Measurements from ENCODE around the gene KATNAL2. TPM values are rescaled to one million over a fixed set of nuclear protein-coding genes. Genes with fewer than 3 reads are reported as not detected.
"Not testable (repeated sequence)": the region's sequence is repeated elsewhere in the genome, so short reads cannot be mapped to it uniquely, and the experiment has no call there.

The KATNAL2 gene
- polyA plus RNA-seq, 3 donors: 0.35 to 0.36 TPM; not detected in 1

DNA sequence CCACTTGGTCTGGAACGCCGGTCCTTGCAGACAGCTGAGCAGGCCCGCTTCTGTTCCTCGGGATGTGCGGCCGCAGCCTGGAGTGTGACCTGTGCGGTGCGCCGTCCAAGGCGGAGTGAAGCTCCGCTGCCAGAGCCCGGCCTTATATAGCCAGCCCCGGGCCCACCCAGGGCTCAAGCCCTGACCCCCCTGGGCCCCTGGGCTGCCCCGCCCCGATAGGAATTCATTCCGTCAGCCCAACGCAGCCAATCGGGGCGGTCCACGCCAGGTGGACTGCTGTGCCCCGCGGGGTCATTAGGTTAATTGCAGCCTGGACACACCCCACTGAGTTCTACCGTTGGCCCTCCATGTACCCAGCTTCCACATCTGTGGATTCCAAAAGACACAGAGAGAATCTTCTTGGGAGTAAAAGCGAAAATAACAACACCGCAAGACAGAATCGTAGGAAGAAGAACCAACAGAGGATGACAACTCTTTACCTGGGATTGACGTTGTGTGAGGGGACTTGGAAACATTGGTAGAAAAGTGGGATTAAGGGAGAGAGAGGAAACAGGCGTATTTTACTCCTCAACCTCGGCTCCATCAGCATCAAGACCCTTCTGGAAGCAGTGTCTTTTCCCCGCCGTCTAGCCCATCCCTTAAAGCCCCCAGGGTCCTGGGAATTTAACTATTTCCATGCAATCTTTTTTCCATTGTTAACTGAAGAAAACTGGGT is 47.3 kb downstream of the KATNAL2 start:
- H3K36me3 ChIP-seq (replicated peaks in 1 of 2; ENCODE audit: control insufficient read depth in 1 of 2, insufficient read depth in 2 of 2, low read length in 2 of 2); intact Hi-C loops (cut with micrococcal nuclease); H3K27ac ChIP-seq (ENCODE audit: low read depth in 1 of 2, low read length in 2 of 2); H3K27me3 ChIP-seq (ENCODE audit: control insufficient read depth in 2 of 2, insufficient read depth in 2 of 2, low read length in 2 of 2); DNase-seq; H4K20me1 ChIP-seq (ENCODE audit: insufficient read depth, low read length); H3K79me2 ChIP-seq (ENCODE audit: insufficient read depth, low read length); H3K9ac ChIP-seq (ENCODE audit: insufficient read depth, low read length, poor library complexity, severe bottlenecking); H3K27me3 Mint-ChIP-seq (ENCODE audit: low read depth in 3 of 3); H3K27ac Mint-ChIP-seq; H3K4me3 ChIP-seq (replicated peaks in 1 of 3; ENCODE audit: low read depth in 2 of 3, low read length in 3 of 3); H3K4me2 ChIP-seq (replicated peaks; ENCODE audit: extremely low read depth, low read length, poor library complexity, severe bottlenecking); H2AFZ ChIP-seq (ENCODE audit: insufficient read depth, low read depth, low read length, poor library complexity, severe bottlenecking); H3K4me3 Mint-ChIP-seq; H3K36me3 Mint-ChIP-seq; H3K4me1 ChIP-seq (ENCODE audit: control insufficient read depth in 1 of 2, insufficient read depth in 2 of 2, low read length in 2 of 2); H3K4me1 Mint-ChIP-seq: not testable (repeated sequence)
- WGBS (ENCODE audit: insufficient coverage): no CpG with 5 or more reads among the region's 31 CpGs
- peaks cover 11 to 25% (median 22%) of the 10 kb centered on the region in 7 donors for H3K9me3 Mint-ChIP-seq
- H3K9me3 ChIP-seq (replicated peaks in 1 of 2; ENCODE audit: control insufficient read depth in 1 of 2, insufficient read depth in 1 of 2, low read length in 2 of 2): peaks cover 13 to 28% of the 10 kb centered on the region in 2 donors

DNA sequence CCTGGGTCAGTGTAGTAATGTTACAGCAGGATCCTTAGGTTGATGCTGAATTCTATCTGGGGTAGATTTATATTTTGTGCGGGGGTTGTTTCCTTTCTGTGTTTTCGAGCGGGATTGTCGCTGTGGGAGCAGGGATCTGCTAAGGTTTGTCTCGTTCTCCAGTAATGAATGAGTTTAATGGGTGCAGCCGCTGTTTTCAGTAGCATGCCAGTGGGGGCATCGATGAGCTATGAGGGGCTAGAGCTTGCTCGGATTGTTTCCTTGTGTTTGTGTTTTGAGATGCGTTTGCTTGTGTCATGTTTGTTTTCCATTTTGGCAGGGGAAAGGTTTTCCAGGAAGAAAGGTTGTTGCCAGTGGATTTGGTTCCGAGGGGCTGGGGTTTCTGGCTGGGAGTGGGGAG is 48.9 kb downstream of the KATNAL2 start:
- WGBS (ENCODE audit: insufficient coverage): no CpG with 5 or more reads among the region's 10 CpGs
- H3K4me1 Mint-ChIP-seq; H3K27ac ChIP-seq (ENCODE audit: low read depth in 1 of 2, low read length in 2 of 2); H3K79me2 ChIP-seq (ENCODE audit: insufficient read depth, low read length); H3K36me3 Mint-ChIP-seq; H4K20me1 ChIP-seq (ENCODE audit: insufficient read depth, low read length); H3K4me3 Mint-ChIP-seq; H3K27ac Mint-ChIP-seq; H3K27me3 ChIP-seq (ENCODE audit: control insufficient read depth in 2 of 2, insufficient read depth in 2 of 2, low read length in 2 of 2); H3K27me3 Mint-ChIP-seq (ENCODE audit: low read depth in 3 of 3); H3K36me3 ChIP-seq (replicated peaks in 1 of 2; ENCODE audit: control insufficient read depth in 1 of 2, insufficient read depth in 2 of 2, low read length in 2 of 2); H3K4me2 ChIP-seq (replicated peaks; ENCODE audit: extremely low read depth, low read length, poor library complexity, severe bottlenecking); H3K9ac ChIP-seq (ENCODE audit: insufficient read depth, low read length, poor library complexity, severe bottlenecking); H3K4me1 ChIP-seq (ENCODE audit: control insufficient read depth in 1 of 2, insufficient read depth in 2 of 2, low read length in 2 of 2); DNase-seq; H3K4me3 ChIP-seq (replicated peaks in 1 of 3; ENCODE audit: low read depth in 2 of 3, low read length in 3 of 3); intact Hi-C loops (cut with micrococcal nuclease); H2AFZ ChIP-seq (ENCODE audit: insufficient read depth, low read depth, low read length, poor library complexity, severe bottlenecking): not testable (repeated sequence)
- H3K9me3 Mint-ChIP-seq: peaks cover 3 to 16% (median 7%) of the 10 kb centered on the region in 7 donors
- peaks cover 7 to 23% of the 10 kb centered on the region in 2 donors for H3K9me3 ChIP-seq (replicated peaks in 1 of 2; ENCODE audit: control insufficient read depth in 1 of 2, insufficient read depth in 1 of 2, low read length in 2 of 2)

DNA sequence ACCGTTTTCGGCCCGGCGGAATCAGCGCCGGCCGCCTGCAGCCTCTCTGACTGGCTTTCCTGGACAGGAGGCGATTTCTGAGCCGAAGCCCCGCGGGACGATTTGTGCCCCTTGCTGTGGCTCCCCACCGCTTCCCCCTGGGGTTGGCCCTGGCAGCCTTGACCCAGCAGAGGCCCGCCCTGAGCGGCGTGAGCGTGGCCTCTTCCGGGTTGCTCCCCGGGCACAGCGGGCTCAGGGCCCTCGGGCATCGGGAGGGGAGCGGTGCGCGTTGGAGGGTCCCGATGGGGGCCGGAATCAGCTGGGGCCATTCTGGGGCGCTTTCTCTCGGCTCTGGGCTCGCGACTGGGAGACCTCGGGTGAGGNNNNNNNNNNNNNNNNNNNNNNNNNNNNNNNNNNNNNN is 52.1 kb downstream of the KATNAL2 start:
- DNase-seq; intact Hi-C loops (cut with micrococcal nuclease); H4K20me1 ChIP-seq (ENCODE audit: insufficient read depth, low read length); H3K36me3 ChIP-seq (replicated peaks in 1 of 2; ENCODE audit: control insufficient read depth in 1 of 2, insufficient read depth in 2 of 2, low read length in 2 of 2); H3K9ac ChIP-seq (ENCODE audit: insufficient read depth, low read length, poor library complexity, severe bottlenecking); H3K27ac Mint-ChIP-seq; H3K27ac ChIP-seq (ENCODE audit: low read depth in 1 of 2, low read length in 2 of 2); H3K27me3 Mint-ChIP-seq (ENCODE audit: low read depth in 3 of 3); H3K4me1 Mint-ChIP-seq; H3K27me3 ChIP-seq (ENCODE audit: control insufficient read depth in 2 of 2, insufficient read depth in 2 of 2, low read length in 2 of 2); H3K4me1 ChIP-seq (ENCODE audit: control insufficient read depth in 1 of 2, insufficient read depth in 2 of 2, low read length in 2 of 2); H2AFZ ChIP-seq (ENCODE audit: insufficient read depth, low read depth, low read length, poor library complexity, severe bottlenecking); H3K79me2 ChIP-seq (ENCODE audit: insufficient read depth, low read length); H3K4me3 ChIP-seq (replicated peaks in 1 of 3; ENCODE audit: low read depth in 2 of 3, low read length in 3 of 3); H3K4me3 Mint-ChIP-seq; H3K36me3 Mint-ChIP-seq; H3K4me2 ChIP-seq (replicated peaks; ENCODE audit: extremely low read depth, low read length, poor library complexity, severe bottlenecking): not testable (repeated sequence)
- H3K9me3 Mint-ChIP-seq: peaks cover 0 to 15% (median 4%) of the 10 kb centered on the region in 7 donors
- H3K9me3 ChIP-seq (replicated peaks in 1 of 2; ENCODE audit: control insufficient read depth in 1 of 2, insufficient read depth in 1 of 2, low read length in 2 of 2): peaks cover 0 to 17% of the 10 kb centered on the region in 2 donors
- no CpG with 5 or more reads among the region's 32 CpGs for WGBS (ENCODE audit: insufficient coverage)

DNA sequence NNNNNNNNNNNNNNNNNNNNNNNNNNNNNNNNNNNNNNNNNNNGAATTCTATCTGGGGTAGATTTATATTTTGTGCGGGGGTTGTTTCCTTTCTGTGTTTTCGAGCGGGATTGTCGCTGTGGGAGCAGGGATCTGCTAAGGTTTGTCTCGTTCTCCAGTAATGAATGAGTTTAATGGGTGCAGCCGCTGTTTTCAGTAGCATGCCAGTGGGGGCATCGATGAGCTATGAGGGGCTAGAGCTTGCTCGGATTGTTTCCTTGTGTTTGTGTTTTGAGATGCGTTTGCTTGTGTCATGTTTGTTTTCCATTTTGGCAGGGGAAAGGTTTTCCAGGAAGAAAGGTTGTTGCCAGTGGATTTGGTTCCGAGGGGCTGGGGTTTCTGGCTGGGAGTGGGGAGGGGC is 102.5 kb downstream of the KATNAL2 start:
- H3K27ac ChIP-seq (ENCODE audit: low read depth in 1 of 2, low read length in 2 of 2); H3K36me3 ChIP-seq (replicated peaks in 1 of 2; ENCODE audit: control insufficient read depth in 1 of 2, insufficient read depth in 2 of 2, low read length in 2 of 2); H3K4me2 ChIP-seq (replicated peaks; ENCODE audit: extremely low read depth, low read length, poor library complexity, severe bottlenecking); H3K27me3 Mint-ChIP-seq (ENCODE audit: low read depth in 3 of 3); DNase-seq; intact Hi-C loops (cut with micrococcal nuclease); H3K9me3 ChIP-seq (replicated peaks in 1 of 2; ENCODE audit: control insufficient read depth in 1 of 2, insufficient read depth in 1 of 2, low read length in 2 of 2); H3K4me1 Mint-ChIP-seq; H3K27ac Mint-ChIP-seq; H3K36me3 Mint-ChIP-seq; H3K4me1 ChIP-seq (ENCODE audit: control insufficient read depth in 1 of 2, insufficient read depth in 2 of 2, low read length in 2 of 2); H3K4me3 ChIP-seq (replicated peaks in 1 of 3; ENCODE audit: low read depth in 2 of 3, low read length in 3 of 3); H4K20me1 ChIP-seq (ENCODE audit: insufficient read depth, low read length); H2AFZ ChIP-seq (ENCODE audit: insufficient read depth, low read depth, low read length, poor library complexity, severe bottlenecking); H3K9ac ChIP-seq (ENCODE audit: insufficient read depth, low read length, poor library complexity, severe bottlenecking); H3K9me3 Mint-ChIP-seq; H3K79me2 ChIP-seq (ENCODE audit: insufficient read depth, low read length); H3K27me3 ChIP-seq (ENCODE audit: control insufficient read depth in 2 of 2, insufficient read depth in 2 of 2, low read length in 2 of 2); H3K4me3 Mint-ChIP-seq: not testable (repeated sequence)
- no CpG with 5 or more reads among the region's 10 CpGs for WGBS (ENCODE audit: insufficient coverage)
